ENCODE data around the gene TENM3.

DNA sequence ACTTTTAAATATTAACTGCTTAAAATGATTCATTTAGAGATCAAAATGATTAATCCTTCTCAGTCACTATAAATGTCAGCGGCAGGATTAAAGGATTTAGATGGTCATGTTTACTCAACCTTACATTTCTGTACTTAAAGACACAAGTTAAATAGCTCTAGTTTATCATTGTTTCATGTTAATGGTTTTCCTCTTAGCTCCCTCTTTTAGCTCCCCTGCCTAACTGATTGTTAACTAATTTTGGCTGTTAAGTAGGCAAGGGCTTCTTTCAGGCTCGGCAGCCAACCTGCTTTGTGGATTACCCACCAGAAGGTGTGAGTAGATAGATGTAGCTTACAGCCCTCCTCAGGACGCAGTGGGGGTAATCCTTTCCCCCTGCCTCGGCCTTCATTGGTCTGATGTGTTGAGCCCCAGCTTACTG, 96.0 kb downstream of the TENM3 start:
- TF ChIP-seq EZH2 (IDR thresholded peaks at IDR 0.05), result no peak
- no peak for TF ChIP-seq POLR2AphosphoS5 (IDR thresholded peaks at IDR 0.05; ENCODE audit: borderline replicate concordance, low read depth, low read length)
- no peak for TF ChIP-seq FOXP2 (optimal IDR thresholded peaks at IDR 0.05; ENCODE audit: control extremely low read depth, extremely low read length, insufficient read depth)
